HPDE6-E6E7 (cell line): ENCODE results near the gene CIROP.

Experiments used
- DNase-seq: peaks from one replicate; pipeline ENCODE4 v3.0.0; 2011; ENCODE audit warnings: missing footprints; ENCODE audit errors: extremely low spot score

Gene CIROP

GRCh38 chr14:23093991-23094665, 10.7 kb downstream of the CIROP start:
- DNase-seq, result no peak

GRCh38 chr14:23093526-23093925, 11.3 kb downstream of the CIROP start:
- DNase-seq, result no peak

- DNase-seq, result no peak
Observed at GRCh38 chr14:23093104-23093503, 11.7 kb downstream of the CIROP start.

GRCh38 chr14:23091294-23092225, 13.2 kb downstream of the CIROP start:
- DNase-seq, result no peak

GRCh38 chr14:23090254-23090636, 14.5 kb downstream of the CIROP start:
- no peak for DNase-seq

- DNase-seq, result no peak
Observed at GRCh38 chr14:23089498-23090253, 15.1 kb downstream of the CIROP start.

- DNase-seq, result no peak
Observed at GRCh38 chr14:23086565-23086964, 18.2 kb downstream of the CIROP start.

GRCh38 chr14:23085458-23085857, 19.3 kb downstream of the CIROP start:
- no peak for DNase-seq

GRCh38 chr14:23080474-23080873, 24.3 kb downstream of the CIROP start:
- DNase-seq, result no peak

GRCh38 chr14:23079716-23080115, 25.1 kb downstream of the CIROP start:
- DNase-seq, result no peak

GRCh38 chr14:23078692-23079116, 26.1 kb downstream of the CIROP start:
- DNase-seq, result peak; percentile 66

GRCh38 chr14:23077962-23078361, 26.8 kb downstream of the CIROP start:
- DNase-seq, result no peak

GRCh38 chr14:23076785-23077408, 27.9 kb downstream of the CIROP start:
- DNase-seq, result no peak

- DNase-seq, result no peak
Observed at GRCh38 chr14:23074906-23075305, 29.9 kb downstream of the CIROP start.

- DNase-seq, result no peak
Observed at GRCh38 chr14:23071921-23072539, 32.8 kb downstream of the CIROP start.

- peak; percentile 95 for DNase-seq
Observed at GRCh38 chr14:23071244-23071920, 33.4 kb downstream of the CIROP start.

GRCh38 chr14:23070262-23071129, 34.3 kb downstream of the CIROP start:
- no peak for DNase-seq

GRCh38 chr14:23069413-23069806, 35.4 kb downstream of the CIROP start:
- DNase-seq, result no peak

GRCh38 chr14:23068789-23069412, 35.9 kb downstream of the CIROP start:
- peak; percentile 91 for DNase-seq
